OCI-M2 (cell line): Measurements from ENCODE around the gene ARID4B.
"Not testable (repeated sequence)": the region's sequence is repeated elsewhere in the genome, so short reads cannot be mapped to it uniquely, and the experiment has no call there.

ENCODE experiments used
- DNase-seq: peaks from one replicate; lab custom pipeline; 2025; ENCODE audit not compliant: unreplicated experiment; lab: John Stamatoyannopoulos, UW

ARID4B gene

GRCh38 chr1:235275223-235275622 is 52.8 kb downstream of the ARID4B start:
- DNase-seq, result no peak

- DNase-seq, result no peak
These were observed 55.1 kb downstream of the ARID4B start for GRCh38 chr1:235272851-235273250.

- no peak for DNase-seq
These were observed 57.4 kb downstream of the ARID4B start for GRCh38 chr1:235270625-235271024.

GRCh38 chr1:235269990-235270389 is 58.0 kb downstream of the ARID4B start:
- DNase-seq, result not testable (repeated sequence)

GRCh38 chr1:235268379-235269125 is 59.4 kb downstream of the ARID4B start:
- DNase-seq, result no peak

GRCh38 chr1:235266967-235267366 is 61.0 kb downstream of the ARID4B start:
- no peak for DNase-seq

GRCh38 chr1:235266325-235266724 is 61.7 kb downstream of the ARID4B start:
- no peak for DNase-seq

GRCh38 chr1:235265900-235266299 is 62.1 kb downstream of the ARID4B start:
- no peak for DNase-seq

GRCh38 chr1:235264327-235264726 is 63.7 kb downstream of the ARID4B start:
- DNase-seq, result no peak

GRCh38 chr1:235262539-235262938 is 65.4 kb downstream of the ARID4B start:
- DNase-seq, result no peak

GRCh38 chr1:235261243-235261642 is 66.7 kb downstream of the ARID4B start:
- no peak for DNase-seq

- DNase-seq, result no peak
These were observed 68.7 kb downstream of the ARID4B start for GRCh38 chr1:235259133-235259778.

GRCh38 chr1:235258068-235258467 is 69.9 kb downstream of the ARID4B start:
- not testable (repeated sequence) for DNase-seq

- DNase-seq, result no peak
These were observed 73.3 kb downstream of the ARID4B start for GRCh38 chr1:235254721-235255120.

GRCh38 chr1:235253219-235253962 is 74.6 kb downstream of the ARID4B start:
- DNase-seq, result no peak

- no peak for DNase-seq
These were observed 77.5 kb downstream of the ARID4B start for GRCh38 chr1:235250430-235250829.

GRCh38 chr1:235246022-235246948 is 81.7 kb downstream of the ARID4B start:
- no peak for DNase-seq

- no peak for DNase-seq
These were observed 82.9 kb downstream of the ARID4B start for GRCh38 chr1:235244974-235245592.

- DNase-seq, result no peak
These were observed 87.0 kb downstream of the ARID4B start for GRCh38 chr1:235240960-235241359.

- DNase-seq, result no peak
These were observed 88.1 kb downstream of the ARID4B start for GRCh38 chr1:235239851-235240250.
